A549 (cell line): ENCODE measurements around the gene TTC31. TPM values are rescaled to one million over a fixed set of nuclear protein-coding genes. Genes with fewer than 3 reads are reported as not detected.

ENCODE experiments used
- ATAC-seq, 2 experiments: fragments of 200-7000 bp in 1 of 2; fragments of >200 bp in 1 of 2; cut with Nextera tagmentation in 1 of 2; cut with Tn5 transposase in 1 of 2; 3 replicates each; pipeline versions ENCODE4 v1.8.0 to v1.9.1; 2018 to 2020; ENCODE audit warnings: mild to moderate bottlenecking in 1 of 2, moderate library complexity in 1 of 2
- CTCF ChIA-PET: fragments of 300-600 bp; sonication (Branson Sonifier 250); formaldehyde crosslinking; extraction: SDS; loops from one replicate; lab custom pipeline; 2021; ENCODE audit warnings: antibody characterized with exemption, inconsistent platforms; lab: Yijun Ruan, JAX
- POLR2A ChIA-PET: fragments of 350-600 bp; formaldehyde crosslinking; extraction: SDS; loops from one replicate; lab custom pipeline; 2021; ENCODE audit warnings: antibody characterized with exemption, inconsistent platforms; lab: Yijun Ruan, JAX
- DNase-seq, 2 experiments: peaks; one replicate each; pipeline versions ENCODE4 v3.0.0 to v3.0.0-alpha.2; 2011 to 2016; ENCODE audit warnings: low read depth in 1 of 2, low spot score in 1 of 2
- FAIRE-seq: peaks from 2 replicates; lab custom pipeline; 2011; peaks lifted over from hg19 to GRCh38; lab: Jason Lieb, UNC
- H3K27ac ChIP-seq, 2 experiments: fragments of >200 bp; sonication (Bioruptor Twin); formaldehyde crosslinking; 3 replicates each; pipeline ENCODE4 v1.5.1; 2016 to 2017
- H3K4me1 ChIP-seq: fragments of >200 bp; sonication (Bioruptor Twin); formaldehyde crosslinking; 3 replicates; pipeline ENCODE4 v1.6.1; 2016
- H3K4me2 ChIP-seq: fragments of >200 bp; sonication (Bioruptor Twin); formaldehyde crosslinking; 3 replicates; pipeline ENCODE4 v1.6.1; 2016
- H3K4me3 ChIP-seq: fragments of >200 bp; sonication (Bioruptor Twin); formaldehyde crosslinking; 3 replicates; pipeline ENCODE4 v1.5.1; 2016
- H3K9me3 ChIP-seq: fragments of >200 bp; sonication (Bioruptor Twin); formaldehyde crosslinking; 3 replicates; pipeline ENCODE4 v1.6.1; 2016
- BHLHE40 ChIP-seq: IDR thresholded peaks from 2 replicates; pipeline ENCODE4 v1.6.1; 2012; ENCODE audit warnings: low read depth, low read length, inconsistent platforms
- CBX2 ChIP-seq: fragments of 200-600 bp; sonication (generic); IDR thresholded peaks from 2 replicates; pipeline ENCODE4 v1.6.1; 2016; ENCODE audit warnings: low read depth, mild to moderate bottlenecking, borderline replicate concordance
- CHD4 ChIP-seq: fragments of 200-600 bp; sonication (generic); IDR thresholded peaks from 2 replicates; pipeline ENCODE4 v1.6.1; 2016; ENCODE audit warnings: antibody characterized with exemption, mild to moderate bottlenecking, borderline replicate concordance
- EHF ChIP-seq: fragments of 250-450 bp; sonication (Bioruptor Pico); IDR thresholded peaks from 2 replicates; pipeline ENCODE4 v1.5.0; 2020; ENCODE audit warnings: mild to moderate bottlenecking
- GATA3 ChIP-seq: IDR thresholded peaks from 2 replicates; pipeline ENCODE4 v1.6.1; 2012; ENCODE audit warnings: borderline replicate concordance
- HDAC2 ChIP-seq: fragments of 200-600 bp; sonication (generic); IDR thresholded peaks from 2 replicates; pipeline ENCODE4 v1.6.1; 2016
- HEYL ChIP-seq: fragments of 250-450 bp; sonication (Bioruptor Pico); IDR thresholded peaks from 2 replicates; pipeline ENCODE4 v1.8.0; 2021; ENCODE audit warnings: mild to moderate bottlenecking, moderate library complexity
- JUN ChIP-seq, 2 experiments: fragments of >200 bp; sonication (Bioruptor Twin); formaldehyde crosslinking; IDR thresholded peaks; 2 replicates in 1 of 2; 3 replicates in 1 of 2; pipeline ENCODE4 v1.6.1; 2016 to 2017
- JUNB ChIP-seq: fragments of >200 bp; sonication (Bioruptor Twin); formaldehyde crosslinking; IDR thresholded peaks from 2 replicates; pipeline ENCODE4 v1.6.1; 2016
- NR3C1 ChIP-seq: fragments of >200 bp; sonication (Bioruptor Twin); formaldehyde crosslinking; IDR thresholded peaks from 3 replicates; pipeline ENCODE4 v1.6.1; 2017
- PHF8 ChIP-seq: fragments of 200-600 bp; sonication (generic); IDR thresholded peaks from 2 replicates; pipeline ENCODE4 v1.6.1; 2016; ENCODE audit warnings: low read depth, mild to moderate bottlenecking, antibody characterized with exemption, moderate library complexity, borderline replicate concordance
- POLR2A ChIP-seq: IDR thresholded peaks from 2 replicates; pipeline ENCODE4 v1.6.1; 2012; ENCODE audit warnings: mild to moderate bottlenecking, low read length
- RARB ChIP-seq: fragments of 250-450 bp; sonication (Bioruptor Pico); IDR thresholded peaks from 2 replicates; pipeline ENCODE4 v1.8.0; 2021; ENCODE audit warnings: mild to moderate bottlenecking, moderate library complexity
- RFX5 ChIP-seq: fragments of 450-650 bp; IDR thresholded peaks from 2 replicates; pipeline ENCODE4 v1.7.1; 2014; ENCODE audit warnings: antibody characterized with exemption, mild to moderate bottlenecking, moderate library complexity
- ZFP36 ChIP-seq: fragments of 450-650 bp; IDR thresholded peaks from 2 replicates; pipeline ENCODE4 v1.6.1; 2014; ENCODE audit warnings: borderline replicate concordance; ENCODE audit not compliant: partially characterized antibody
- ZNF302 ChIP-seq: fragments of 250-450 bp; sonication (Bioruptor Pico); IDR thresholded peaks from 2 replicates; pipeline ENCODE4 v1.9.0; 2021; ENCODE audit warnings: inconsistent platforms, mild to moderate bottlenecking, moderate library complexity
- ZSCAN20 ChIP-seq: fragments of 250-450 bp; sonication (Bioruptor Pico); IDR thresholded peaks from 2 replicates; pipeline ENCODE4 v1.8.0; 2022; ENCODE audit warnings: mild to moderate bottlenecking, moderate library complexity
- WGBS: methylation state at CpG from one replicate; pipeline ENCODE4 v1.1.6; 2017; ENCODE audit errors: missing lambda C conversion rate; 5-methylcytosine and 5-hydroxymethylcytosine counted together
- polyA plus RNA-seq, 4 experiments: library from polyadenylated mRNA; depleted of rRNA in 3 of 4; stranded (reverse); fragments of >200 nt; fragmentation: RNase III in 1 of 4; extraction: RNeasy Plus Mini Kit Qiagen cat#74134 plus additional on column Dnase treatment in 1 of 4; gene quantifications; 2 replicates in 3 of 4; 3 replicates in 1 of 4; pipeline ENCODE4 v1.2.3, GENCODE V29; 2011 to 2017
- TF ChIP-seq, protein P1 (sequence below): IDR thresholded peaks from 2 replicates; pipeline ENCODE4 v1.6.1; 2012
- TF ChIP-seq, protein P2 (sequence below): fragments of >200 bp; sonication (Bioruptor Twin); formaldehyde crosslinking; IDR thresholded peaks from 3 replicates; pipeline ENCODE4 v1.6.1; 2016
- TF ChIP-seq, protein P3 (sequence below): fragments of 450-650 bp; IDR thresholded peaks from 2 replicates; pipeline ENCODE4 v1.6.1; 2014; ENCODE audit warnings: antibody characterized with exemption
- TF ChIP-seq, protein P4 (sequence below): fragments of 250-450 bp; sonication (Bioruptor Pico); IDR thresholded peaks from 2 replicates; pipeline ENCODE4 v1.5.0; 2021; ENCODE audit warnings: mild to moderate bottlenecking, moderate library complexity, borderline replicate concordance

TTC31 gene
- polyA plus RNA-seq, 2 of the 4 experiments (the other 2 are of a cell fraction), result 26.2 to 29.6 TPM

GRCh38 chr2:74448771-74449170, 34.1 kb upstream of the TTC31 start:
- no peak for DNase-seq

GRCh38 chr2:74450570-74451190, 32.2 kb upstream of the TTC31 start:
- ATAC-seq (no peak), FAIRE-seq (no peak), DNase-seq (no peak)
- 66% methylated on average over 3 of the region's 3 CpGs for WGBS
- ChIA-PET CTCF (interaction anchor here (0.6 to 1.0 kb wide), 2 partner anchors 10 to 204 kb away, joined by 3 read pairs; no protein-coding TSS in a partner anchor), POLR2A (no interaction called here)
- H3K4me1 ChIP-seq, result peaks cover 14% of the 10 kb centered on the region
- no peak overlapping the region for H3K4me2 ChIP-seq
- TF ChIP-seq RARB (CRISPR knock-in tag) (no peak), RFX5 (no peak), EHF (CRISPR knock-in tag) (no peak), CBX2 (no peak)
- no peak overlapping the region for H3K4me3 ChIP-seq
- H3K9me3 ChIP-seq, result no peaks in the 10 kb centered on the region
- H3K27ac ChIP-seq, result no peak overlapping the region

More at GRCh38 chr2:74448771-74449170, 34.1 kb upstream of the TTC31 start:
- Histone ChIP-seq H3K27ac (no peak overlapping the region), H3K4me2 (no peak overlapping the region), H3K4me3 (no peak overlapping the region), H3K4me1 (peaks cover 23% of the 10 kb centered on the region), H3K9me3 (no peaks in the 10 kb centered on the region)
- TF ChIP-seq PHF8 (no peak), POLR2A (no peak), NR3C1 (no peak), HEYL (CRISPR knock-in tag) (no peak), BHLHE40 (no peak), CHD4 (no peak), ZNF302 (CRISPR knock-in tag) (no peak), RFX5 (no peak), ZFP36 (no peak), GATA3 (no peak), JUNB (no peak), ZSCAN20 (CRISPR knock-in tag) (no peak), HDAC2 (no peak), JUN (IDR thresholded peaks at IDR 0.05) (no peak)
- TF ChIP-seq, protein P1, sequence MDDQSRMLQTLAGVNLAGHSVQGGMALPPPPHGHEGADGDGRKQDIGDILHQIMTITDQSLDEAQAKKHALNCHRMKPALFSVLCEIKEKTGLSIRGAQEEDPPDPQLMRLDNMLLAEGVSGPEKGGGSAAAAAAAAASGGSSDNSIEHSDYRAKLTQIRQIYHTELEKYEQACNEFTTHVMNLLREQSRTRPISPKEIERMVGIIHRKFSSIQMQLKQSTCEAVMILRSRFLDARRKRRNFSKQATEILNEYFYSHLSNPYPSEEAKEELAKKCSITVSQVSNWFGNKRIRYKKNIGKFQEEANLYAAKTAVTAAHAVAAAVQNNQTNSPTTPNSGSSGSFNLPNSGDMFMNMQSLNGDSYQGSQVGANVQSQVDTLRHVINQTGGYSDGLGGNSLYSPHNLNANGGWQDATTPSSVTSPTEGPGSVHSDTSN, result no peak
- TF ChIP-seq, protein P2, sequence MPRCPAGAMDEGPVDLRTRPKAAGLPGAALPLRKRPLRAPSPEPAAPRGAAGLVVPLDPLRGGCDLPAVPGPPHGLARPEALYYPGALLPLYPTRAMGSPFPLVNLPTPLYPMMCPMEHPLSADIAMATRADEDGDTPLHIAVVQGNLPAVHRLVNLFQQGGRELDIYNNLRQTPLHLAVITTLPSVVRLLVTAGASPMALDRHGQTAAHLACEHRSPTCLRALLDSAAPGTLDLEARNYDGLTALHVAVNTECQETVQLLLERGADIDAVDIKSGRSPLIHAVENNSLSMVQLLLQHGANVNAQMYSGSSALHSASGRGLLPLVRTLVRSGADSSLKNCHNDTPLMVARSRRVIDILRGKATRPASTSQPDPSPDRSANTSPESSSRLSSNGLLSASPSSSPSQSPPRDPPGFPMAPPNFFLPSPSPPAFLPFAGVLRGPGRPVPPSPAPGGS, result no peak
- TF ChIP-seq, protein P3, sequence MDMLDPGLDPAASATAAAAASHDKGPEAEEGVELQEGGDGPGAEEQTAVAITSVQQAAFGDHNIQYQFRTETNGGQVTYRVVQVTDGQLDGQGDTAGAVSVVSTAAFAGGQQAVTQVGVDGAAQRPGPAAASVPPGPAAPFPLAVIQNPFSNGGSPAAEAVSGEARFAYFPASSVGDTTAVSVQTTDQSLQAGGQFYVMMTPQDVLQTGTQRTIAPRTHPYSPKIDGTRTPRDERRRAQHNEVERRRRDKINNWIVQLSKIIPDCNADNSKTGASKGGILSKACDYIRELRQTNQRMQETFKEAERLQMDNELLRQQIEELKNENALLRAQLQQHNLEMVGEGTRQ, result no peak
- TF ChIP-seq, protein P4, sequence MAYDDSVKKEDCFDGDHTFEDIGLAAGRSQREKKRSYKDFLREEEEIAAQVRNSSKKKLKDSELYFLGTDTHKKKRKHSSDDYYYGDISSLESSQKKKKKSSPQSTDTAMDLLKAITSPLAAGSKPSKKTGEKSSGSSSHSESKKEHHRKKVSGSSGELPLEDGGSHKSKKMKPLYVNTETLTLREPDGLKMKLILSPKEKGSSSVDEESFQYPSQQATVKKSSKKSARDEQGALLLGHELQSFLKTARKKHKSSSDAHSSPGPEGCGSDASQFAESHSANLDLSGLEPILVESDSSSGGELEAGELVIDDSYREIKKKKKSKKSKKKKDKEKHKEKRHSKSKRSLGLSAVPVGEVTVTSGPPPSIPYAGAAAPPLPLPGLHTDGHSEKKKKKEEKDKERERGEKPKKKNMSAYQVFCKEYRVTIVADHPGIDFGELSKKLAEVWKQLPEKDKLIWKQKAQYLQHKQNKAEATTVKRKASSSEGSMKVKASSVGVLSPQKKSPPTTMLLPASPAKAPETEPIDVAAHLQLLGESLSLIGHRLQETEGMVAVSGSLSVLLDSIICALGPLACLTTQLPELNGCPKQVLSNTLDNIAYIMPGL (CRISPR knock-in tag), result no peak
- 58% methylated on average over 2 of the region's 2 CpGs for WGBS
- CTCF ChIA-PET, result interaction anchor here (0.6 to 0.8 kb wide), 2 partner anchors 9 to 158 kb away, joined by 3 to 4 read pairs; no protein-coding TSS in a partner anchor
- POLR2A ChIA-PET, result interaction anchor here (1.1 kb wide), 1 partner anchor 9 kb away, joined by 3 read pairs; no protein-coding TSS in a partner anchor
- ATAC-seq, result no peak
- no peak for FAIRE-seq
